ENCODE measurements around the gene FOXO6. TPM values are rescaled to one million over a fixed set of nuclear protein-coding genes. Genes with fewer than 3 reads are reported as not detected.

The FOXO6 gene
- total and polyA plus RNA-seq, 10 of the 15 experiments (the other 5 are each of a cell fraction or from before 2014, with no cell fraction given) = 0.37 TPM; not detected in 9

- intact Hi-C loops (cut with micrococcal nuclease; ENCODE audit: unreplicated experiment) = no loop called here
- RAD21 ChIA-PET (ENCODE audit: unreplicated experiment) = interaction anchor here (8.2 kb wide), 1 partner anchor 89 kb away, joined by 132 read pairs; no protein-coding TSS in a partner anchor
- H3K36me3 ChIP-seq (ENCODE audit: control insufficient read depth in 2 of 2, insufficient read depth in 2 of 2, low read length in 1 of 2) = no peaks in the 10 kb centered on the region
- CTCF ChIA-PET = interaction anchor here (3.5 kb wide), 1 partner anchor 90 kb away, joined by 18 read pairs; no protein-coding TSS in a partner anchor
- H3K4me2 ChIP-seq (ENCODE audit: control insufficient read depth, insufficient read depth) = no peak overlapping the region
- POLR2A ChIA-PET = no interaction called here
- no peak for ATAC-seq
- in situ Hi-C loops (cut with MboI) = loop anchor here (5.0 kb wide), 1 partner anchor 84 kb away; no protein-coding TSS in a partner anchor
- no peak for TF ChIP-seq USF1 (IDR thresholded peaks at IDR 0.05; ENCODE audit: borderline replicate concordance, extremely low read length, insufficient read depth, low read depth, low read length)
- no peak for TF ChIP-seq BHLHE40 (IDR thresholded peaks at IDR 0.05; ENCODE audit: borderline replicate concordance in 1 of 2, low read depth in 2 of 2, low read length in 1 of 2)
- no peak for TF ChIP-seq NR2C1 (IDR thresholded peaks at IDR 0.05)
- no peak for TF ChIP-seq NFYB (IDR thresholded peaks at IDR 0.05; ENCODE audit: insufficient read depth, low read depth, low read length)
- TF ChIP-seq MLLT1 (IDR thresholded peaks at IDR 0.05) = no peak
- TF ChIP-seq SMARCA5 (IDR thresholded peaks at IDR 0.05) = no peak
- TF ChIP-seq GABPA (IDR thresholded peaks at IDR 0.05; ENCODE audit: low read depth) = no peak
- no peak for TF ChIP-seq POU2F2 (IDR thresholded peaks at IDR 0.05; ENCODE audit: borderline replicate concordance, low read depth, low read length)
- TF ChIP-seq MTA3 (IDR thresholded peaks at IDR 0.05; ENCODE audit: borderline replicate concordance, low read length) = no peak
- TF ChIP-seq CREM (IDR thresholded peaks at IDR 0.05; ENCODE audit: low read depth) = no peak
- TF ChIP-seq SMAD5 (IDR thresholded peaks at IDR 0.05; ENCODE audit: low read depth) = no peak
- no peak for TF ChIP-seq SP1 (IDR thresholded peaks at IDR 0.05; ENCODE audit: low read depth, low read length)
- no peak for TF ChIP-seq JUNB (IDR thresholded peaks at IDR 0.05)
- no peak for TF ChIP-seq SIN3A (IDR thresholded peaks at IDR 0.05; ENCODE audit: low read depth, low read length)
- no peak for TF ChIP-seq IRF5 (IDR thresholded peaks at IDR 0.05; ENCODE audit: borderline replicate concordance)
- TF ChIP-seq E4F1 (IDR thresholded peaks at IDR 0.05; ENCODE audit: borderline replicate concordance, partially characterized antibody) = no peak
- no peak for TF ChIP-seq EZH2 (IDR thresholded peaks at IDR 0.05; ENCODE audit: borderline replicate concordance, control insufficient read depth, low read depth, low read length)
- no peak for TF ChIP-seq CEBPB (IDR thresholded peaks at IDR 0.05; ENCODE audit: borderline replicate concordance in 1 of 2, low read depth in 2 of 2, low read length in 2 of 2)
- no peak for TF ChIP-seq HDGF (IDR thresholded peaks at IDR 0.05)
- H3K27ac ChIP-seq (ENCODE audit: control insufficient read depth, insufficient read depth) = no peak overlapping the region
- no peaks in the 10 kb centered on the region for H3K4me1 ChIP-seq (ENCODE audit: control insufficient read depth, insufficient read depth, low read length)
- no peak overlapping the region for H3K9ac ChIP-seq (ENCODE audit: control insufficient read depth, insufficient read depth, low read length)
- WGBS (ENCODE audit: insufficient coverage, insufficient replicate concordance, low lambda C conversion rate, missing lambda C conversion rate) = 38% methylated on average over 7 of the region's 7 CpGs
- H3K79me2 ChIP-seq (ENCODE audit: control insufficient read depth, insufficient read depth, low read length) = no peaks in the 10 kb centered on the region
- H3K9me3 ChIP-seq (replicated peaks; ENCODE audit: control insufficient read depth, insufficient read depth, low read length) = no peaks in the 10 kb centered on the region
- FAIRE-seq = no peak
- SMC1A ChIA-PET (ENCODE audit: uncharacterized antibody, unreplicated experiment) = interaction anchor here (1.3 kb wide), 1 partner anchor 54 kb away, joined by 4 read pairs; no protein-coding TSS in a partner anchor
- no peak for DNase-seq (ENCODE audit: low read depth, low spot score)
- no peak overlapping the region for H2AFZ ChIP-seq (ENCODE audit: control insufficient read depth, low read depth, low read length)
- BruUV-seq (replicated peaks) = no TSS peak
- no peaks in the 10 kb centered on the region for H4K20me1 ChIP-seq (ENCODE audit: control insufficient read depth, insufficient read depth)
- H3K27me3 ChIP-seq (replicated peaks in 1 of 2; ENCODE audit: control insufficient read depth in 2 of 2, insufficient read depth in 2 of 2, low read length in 1 of 2) = no peaks in the 10 kb centered on the region
- no peak overlapping the region for H3K4me3 ChIP-seq
Measured at GRCh38 chr1:41328001-41328615, 33.1 kb upstream of the FOXO6 start.
